Panc1 (cell line): ENCODE measurements around the gene PCDHA11.

Experiments
- CTCF ChIP-seq: fragments of 450-650 bp; IDR thresholded peaks from 2 replicates; pipeline ENCODE4 v1.5.1; 2017; ENCODE audit warnings: mild to moderate bottlenecking
- POLR2AphosphoS5 ChIP-seq: IDR thresholded peaks from 2 replicates; pipeline ENCODE4 v1.6.1; 2012; ENCODE audit warnings: mild to moderate bottlenecking, low read depth, low read length, moderate library complexity
- REST ChIP-seq, 2 experiments: IDR thresholded peaks; 2 replicates each; pipeline ENCODE4 v1.6.1; 2011 to 2012; ENCODE audit warnings: low read depth in 2 of 2, control low read depth in 1 of 2, low read length in 1 of 2, mild to moderate bottlenecking in 1 of 2, moderate library complexity in 1 of 2; ENCODE audit not compliant: insufficient read depth in 1 of 2
- SIN3A ChIP-seq: IDR thresholded peaks from 2 replicates; pipeline ENCODE4 v1.6.1; 2012; ENCODE audit warnings: low read depth, mild to moderate bottlenecking, low read length, moderate library complexity, borderline replicate concordance; ENCODE audit not compliant: insufficient read depth

- TF ChIP-seq SIN3A (no peak), CTCF (peak; percentile 70), POLR2AphosphoS5 (no peak), REST (IDR thresholded peaks at IDR 0.05; ENCODE audit: insufficient read depth in 1 of 2, low read depth in 2 of 2, low read length in 1 of 2) (no peak)
Observed at GRCh38 chr5:140882591-140882899, 13.8 kb downstream of the PCDHA11 start.
